Measurements from ENCODE around the gene TTN.
A peak's percentile ranks its signal among the peaks of the same experiment; 100 is the strongest.

Gene TTN

DNA sequence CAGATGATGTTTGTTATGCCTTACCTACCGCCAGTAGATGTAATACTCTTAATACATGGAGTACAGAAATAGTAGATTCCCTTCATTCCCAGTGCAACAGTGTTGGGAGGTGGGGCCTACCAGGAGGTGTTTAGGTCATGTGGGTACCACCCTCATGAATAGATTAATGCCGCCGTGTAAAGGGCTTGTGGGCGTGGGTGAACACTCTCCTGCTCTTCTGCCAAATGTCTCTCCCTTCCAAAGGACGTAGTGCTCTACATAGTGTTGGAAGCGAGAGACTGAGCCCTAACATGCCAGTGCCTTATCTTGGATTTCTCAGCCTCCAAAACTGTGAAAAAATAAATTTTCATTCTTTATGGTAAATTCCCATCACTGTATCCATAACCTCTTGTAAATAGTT, 296.8 kb downstream of the TTN start:
- no peak overlapping the region for H3K4me3 ChIP-seq (ENCODE audit: low read length)
- TF ChIP-seq ZNF274 (IDR thresholded peaks at IDR 0.05; ENCODE audit: low read depth, low read length) = no peak

DNA sequence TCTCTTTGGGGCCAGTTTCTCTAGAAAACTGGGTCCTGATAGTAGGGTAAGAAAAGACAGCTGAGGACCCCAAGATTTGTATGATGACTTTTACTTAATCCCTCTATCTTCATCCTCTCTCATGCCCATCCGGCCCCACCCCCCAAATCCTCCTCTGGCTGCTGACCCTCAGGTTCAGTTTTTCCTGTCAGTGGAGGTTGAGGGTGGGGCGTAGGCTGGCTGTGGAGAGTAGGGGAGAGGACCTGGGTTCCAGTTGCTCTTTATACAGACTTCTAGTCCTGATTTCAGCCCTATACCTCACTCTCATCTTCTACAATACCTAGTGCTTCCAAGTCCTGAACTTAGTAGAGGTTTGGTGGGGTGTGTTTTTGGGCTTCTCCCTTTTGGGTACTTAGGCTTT, 298.6 kb downstream of the TTN start:
- no peak for TF ChIP-seq ZNF274 (IDR thresholded peaks at IDR 0.05; ENCODE audit: low read depth, low read length)
- H3K4me3 ChIP-seq (ENCODE audit: low read length) = no peak overlapping the region

DNA sequence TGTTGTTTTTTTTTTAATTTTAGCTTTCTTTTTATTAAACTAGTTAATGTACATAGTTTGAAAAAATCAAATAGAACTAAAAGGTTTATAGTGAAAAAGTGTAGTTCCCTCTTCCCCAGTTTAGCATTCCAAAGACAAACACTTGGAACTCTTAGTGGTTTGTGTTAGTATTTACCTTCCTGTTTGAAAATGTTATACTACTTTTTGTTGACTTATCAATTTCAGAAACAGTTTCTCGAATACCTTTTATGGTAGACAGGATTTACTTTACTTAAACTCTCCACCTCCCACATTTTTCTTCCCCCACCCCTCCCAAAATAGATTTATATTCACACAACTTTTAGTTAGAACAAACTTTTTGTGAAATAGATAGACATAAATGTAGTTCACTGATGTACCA, 300.3 kb downstream of the TTN start:
- no peak for TF ChIP-seq ZNF274 (IDR thresholded peaks at IDR 0.05; ENCODE audit: low read depth, low read length)
- H3K4me3 ChIP-seq (ENCODE audit: low read length) = no peak overlapping the region

DNA sequence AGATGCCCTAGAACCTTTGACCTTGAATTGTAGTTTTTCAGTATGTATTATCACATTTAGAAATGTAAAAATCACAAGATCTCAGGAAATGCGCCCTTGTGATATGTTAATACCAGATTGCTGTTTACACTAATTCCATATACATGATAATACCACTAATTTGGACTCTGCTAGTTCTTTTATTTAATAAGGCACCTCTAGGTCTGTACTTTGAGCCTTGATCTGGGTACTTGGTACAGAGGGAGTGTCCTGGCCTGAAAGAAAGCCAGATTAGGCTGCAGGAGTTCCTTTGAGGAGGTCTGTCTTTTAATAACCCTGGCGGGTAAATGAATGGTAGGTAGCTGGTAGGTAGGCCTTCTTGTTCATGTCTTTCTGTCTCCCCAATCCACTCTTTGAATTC, 300.7 kb downstream of the TTN start:
- no peak for TF ChIP-seq ZNF274 (IDR thresholded peaks at IDR 0.05; ENCODE audit: low read depth, low read length)
- no peak overlapping the region for H3K4me3 ChIP-seq (ENCODE audit: low read length)

DNA sequence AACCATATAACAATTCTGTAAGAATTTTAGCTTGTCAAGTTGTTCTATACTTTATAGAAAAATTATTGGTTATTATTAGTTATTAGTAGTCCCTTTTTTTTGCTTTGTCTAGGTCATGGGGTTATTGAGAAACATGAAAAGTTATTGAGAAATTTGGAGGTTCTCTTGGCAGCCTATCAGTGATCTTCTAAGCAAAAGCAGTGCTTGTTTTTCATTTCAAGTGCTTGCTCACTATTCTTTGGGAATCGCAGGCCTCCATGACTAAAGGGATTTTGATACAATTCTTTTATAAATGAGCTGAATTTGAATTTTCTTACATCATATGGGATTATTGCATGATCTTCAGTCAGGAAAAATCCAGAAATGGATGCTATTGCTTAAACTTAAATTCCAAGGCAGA, 301.1 kb downstream of the TTN start:
- TF ChIP-seq ZNF274 (IDR thresholded peaks at IDR 0.05; ENCODE audit: low read depth, low read length) = no peak
- H3K4me3 ChIP-seq (ENCODE audit: low read length) = no peak overlapping the region

DNA sequence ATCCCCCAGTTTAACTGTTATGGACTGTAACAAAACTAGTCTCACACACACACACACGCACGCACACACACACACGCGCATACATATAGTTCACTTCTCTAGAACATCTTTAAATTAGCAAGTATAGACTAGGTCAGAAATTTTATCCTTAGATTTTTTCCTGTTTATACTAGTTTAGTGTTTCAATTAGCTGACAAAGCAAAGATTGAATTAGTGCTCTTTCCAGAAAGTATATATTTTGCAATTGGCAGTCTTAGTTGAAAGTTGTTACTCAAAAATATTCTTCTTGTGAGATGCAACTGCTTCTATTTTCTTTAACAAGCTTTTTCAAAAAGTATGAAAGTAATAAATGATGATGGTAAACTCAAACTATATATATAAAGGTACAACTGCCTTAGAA, 304.5 kb downstream of the TTN start:
- TF ChIP-seq ZNF274 (IDR thresholded peaks at IDR 0.05; ENCODE audit: low read depth, low read length) = no peak
- H3K4me3 ChIP-seq (ENCODE audit: low read length) = no peak overlapping the region

DNA sequence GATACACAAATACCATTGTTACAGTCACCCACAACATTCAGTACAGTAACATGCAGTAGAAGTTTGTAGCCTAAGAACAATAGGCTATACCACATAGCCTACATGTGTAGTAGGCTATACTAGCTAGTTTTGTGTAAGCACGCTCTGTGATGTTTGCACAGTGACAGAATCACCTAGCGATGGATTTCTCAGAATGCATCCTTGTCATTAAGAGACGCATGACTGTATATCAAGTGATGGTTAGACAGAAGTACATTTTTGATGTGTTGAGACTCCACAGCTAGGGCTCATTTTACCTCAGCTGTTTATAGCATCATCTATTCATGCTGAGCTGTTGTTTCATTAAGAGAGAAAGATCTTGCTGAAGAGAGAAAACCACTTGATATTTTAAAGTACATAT, 307.6 kb downstream of the TTN start:
- no peak for TF ChIP-seq ZNF274 (IDR thresholded peaks at IDR 0.05; ENCODE audit: low read depth, low read length)
- no peak overlapping the region for H3K4me3 ChIP-seq (ENCODE audit: low read length)

DNA sequence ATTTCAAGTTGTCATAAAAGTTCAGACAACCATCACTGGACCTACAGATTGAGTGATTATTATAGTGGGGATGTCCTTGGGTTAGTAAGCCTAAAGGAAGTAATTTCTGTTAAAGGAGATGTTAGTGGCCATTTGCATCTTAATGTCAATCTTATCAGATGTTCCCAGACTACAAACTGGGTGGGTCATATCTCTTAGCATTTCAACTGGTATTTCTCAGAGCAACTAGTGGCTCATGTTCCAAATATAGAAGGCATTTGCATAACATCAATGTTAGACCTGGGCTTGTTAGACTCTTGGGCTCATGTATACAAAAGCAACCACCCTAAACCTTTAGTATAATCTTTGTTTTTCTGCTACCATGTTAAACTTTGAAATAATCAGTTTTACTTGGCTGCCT, 309.1 kb downstream of the TTN start:
- TF ChIP-seq ZNF274 (IDR thresholded peaks at IDR 0.05; ENCODE audit: low read depth, low read length) = no peak
- H3K4me3 ChIP-seq (ENCODE audit: low read length) = no peak overlapping the region

DNA sequence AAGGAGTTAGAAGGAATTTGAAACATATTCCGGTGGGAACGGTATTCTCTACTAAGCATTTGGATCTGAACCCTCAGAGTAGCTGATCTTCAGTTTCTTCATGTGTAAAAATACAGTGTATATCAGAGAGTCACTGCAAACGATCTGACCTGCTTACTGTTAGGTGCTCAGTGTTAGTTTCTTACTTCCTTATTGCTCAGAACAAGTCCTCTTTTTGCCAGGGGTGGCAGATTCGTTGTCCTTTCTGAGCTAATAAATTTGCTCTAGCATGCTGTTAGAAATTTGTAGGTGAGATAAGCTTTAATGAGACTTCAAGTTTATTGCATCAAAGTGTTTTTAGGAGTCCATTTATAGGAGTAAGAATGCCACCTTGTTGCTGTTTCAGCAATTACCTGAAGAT, 311.2 kb downstream of the TTN start:
- no peak for TF ChIP-seq ZNF274 (IDR thresholded peaks at IDR 0.05; ENCODE audit: low read depth, low read length)
- no peak overlapping the region for H3K4me3 ChIP-seq (ENCODE audit: low read length)

DNA sequence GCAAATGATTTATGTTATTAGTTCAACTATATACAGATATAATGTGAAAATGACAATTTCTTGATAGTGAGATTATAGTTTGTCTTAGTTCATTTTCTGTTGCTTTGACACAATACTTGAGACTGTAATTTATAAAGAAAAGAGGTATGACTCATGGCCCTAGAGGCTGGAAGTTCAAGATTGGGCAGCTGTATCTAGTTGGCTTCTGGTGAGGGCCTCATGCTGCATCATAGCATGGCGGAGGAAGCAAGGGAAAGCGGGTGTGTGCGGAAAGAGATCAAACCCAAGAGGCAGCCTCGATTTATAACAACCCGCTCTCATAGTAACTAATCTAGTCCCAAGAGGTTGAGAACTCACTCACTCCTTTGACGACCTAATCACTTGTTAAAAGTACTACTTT, 315.6 kb downstream of the TTN start:
- no peak for TF ChIP-seq ZNF274 (IDR thresholded peaks at IDR 0.05; ENCODE audit: low read depth, low read length)
- H3K4me3 ChIP-seq (ENCODE audit: low read length) = no peak overlapping the region

DNA sequence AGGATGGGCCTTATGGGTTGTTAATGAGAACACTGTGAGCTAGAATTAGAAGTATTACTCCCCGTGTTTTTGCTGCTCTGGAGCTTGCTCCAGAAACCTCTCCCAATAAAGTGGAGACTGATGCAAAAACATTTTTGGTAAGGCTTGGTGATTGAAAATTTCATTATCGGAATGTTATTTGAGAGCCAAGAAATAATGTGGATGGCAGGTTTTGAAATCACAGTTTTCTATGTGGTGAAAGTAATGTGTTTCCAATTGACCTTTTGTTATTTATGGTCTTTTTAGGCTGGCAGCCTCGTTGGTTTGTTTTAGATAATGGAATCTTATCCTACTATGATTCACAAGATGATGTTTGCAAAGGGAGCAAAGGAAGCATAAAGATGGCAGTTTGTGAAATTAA, 321.9 kb downstream of the TTN start:
- TF ChIP-seq ZNF274 (IDR thresholded peaks at IDR 0.05; ENCODE audit: low read depth, low read length) = no peak
- no peak overlapping the region for H3K4me3 ChIP-seq (ENCODE audit: low read length)

DNA sequence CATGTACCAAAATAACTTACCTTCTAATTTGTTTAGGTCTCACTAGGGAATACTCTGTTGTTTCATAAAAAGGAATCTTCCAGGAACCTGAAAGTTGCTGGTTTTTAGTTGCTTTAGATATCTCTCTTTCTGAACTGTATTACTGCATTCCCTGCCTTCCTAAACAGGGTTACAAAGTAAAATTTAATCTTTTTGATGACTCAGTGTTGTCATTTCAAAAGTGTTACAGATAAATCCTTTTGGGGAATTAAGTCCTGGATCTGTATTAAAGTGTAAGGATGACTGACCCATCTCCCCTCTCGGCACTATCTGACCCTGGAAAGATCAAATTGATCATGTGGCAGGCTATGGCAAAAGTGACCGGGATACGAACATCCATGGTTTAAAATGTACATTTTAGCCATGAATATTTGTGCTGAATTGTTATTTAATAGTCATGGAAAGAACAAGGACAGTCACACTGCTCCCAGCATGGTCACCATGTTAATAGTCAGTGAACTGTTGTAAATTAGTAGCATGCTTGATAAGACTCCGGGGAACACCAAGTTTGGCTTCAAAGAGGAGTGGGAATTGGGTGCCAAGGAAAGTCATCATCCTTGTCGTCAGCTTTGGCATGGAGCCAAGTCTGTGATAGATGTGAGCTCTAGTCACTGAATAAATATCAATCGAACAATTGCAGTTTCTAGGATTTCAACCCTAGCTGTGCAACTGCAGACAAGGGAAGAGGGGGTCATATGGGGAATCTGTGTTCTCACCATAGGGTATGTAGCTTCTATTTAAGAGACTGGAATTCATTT, 322.8 kb downstream of the TTN start:
- no peak overlapping the region for H3K4me3 ChIP-seq (ENCODE audit: low read length)
- TF ChIP-seq ZNF274 (IDR thresholded peaks at IDR 0.05; ENCODE audit: low read depth, low read length) = no peak

DNA sequence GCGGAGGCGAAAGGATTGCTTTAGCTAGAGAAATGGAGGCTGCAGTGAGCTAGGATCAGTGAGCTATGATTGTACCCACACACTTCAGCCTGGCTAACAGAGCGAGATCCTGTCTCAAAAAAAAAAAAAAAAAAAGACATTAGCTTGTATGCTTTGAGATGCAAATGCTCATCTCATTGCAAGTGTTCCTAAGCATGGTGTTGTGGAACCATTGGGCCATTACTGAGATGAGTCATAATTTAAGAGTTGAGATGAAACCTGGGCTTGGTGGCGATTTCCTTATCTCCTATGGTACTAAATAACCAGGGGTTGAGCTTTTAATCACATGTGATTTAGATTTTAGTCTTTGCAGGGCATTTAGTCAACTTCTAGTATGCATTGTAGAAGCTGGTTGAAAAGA, 324.8 kb downstream of the TTN start:
- H3K4me3 ChIP-seq (ENCODE audit: low read length) = peak overlapping the region; percentile 72
- TF ChIP-seq ZNF274 (IDR thresholded peaks at IDR 0.05; ENCODE audit: low read depth, low read length) = no peak

DNA sequence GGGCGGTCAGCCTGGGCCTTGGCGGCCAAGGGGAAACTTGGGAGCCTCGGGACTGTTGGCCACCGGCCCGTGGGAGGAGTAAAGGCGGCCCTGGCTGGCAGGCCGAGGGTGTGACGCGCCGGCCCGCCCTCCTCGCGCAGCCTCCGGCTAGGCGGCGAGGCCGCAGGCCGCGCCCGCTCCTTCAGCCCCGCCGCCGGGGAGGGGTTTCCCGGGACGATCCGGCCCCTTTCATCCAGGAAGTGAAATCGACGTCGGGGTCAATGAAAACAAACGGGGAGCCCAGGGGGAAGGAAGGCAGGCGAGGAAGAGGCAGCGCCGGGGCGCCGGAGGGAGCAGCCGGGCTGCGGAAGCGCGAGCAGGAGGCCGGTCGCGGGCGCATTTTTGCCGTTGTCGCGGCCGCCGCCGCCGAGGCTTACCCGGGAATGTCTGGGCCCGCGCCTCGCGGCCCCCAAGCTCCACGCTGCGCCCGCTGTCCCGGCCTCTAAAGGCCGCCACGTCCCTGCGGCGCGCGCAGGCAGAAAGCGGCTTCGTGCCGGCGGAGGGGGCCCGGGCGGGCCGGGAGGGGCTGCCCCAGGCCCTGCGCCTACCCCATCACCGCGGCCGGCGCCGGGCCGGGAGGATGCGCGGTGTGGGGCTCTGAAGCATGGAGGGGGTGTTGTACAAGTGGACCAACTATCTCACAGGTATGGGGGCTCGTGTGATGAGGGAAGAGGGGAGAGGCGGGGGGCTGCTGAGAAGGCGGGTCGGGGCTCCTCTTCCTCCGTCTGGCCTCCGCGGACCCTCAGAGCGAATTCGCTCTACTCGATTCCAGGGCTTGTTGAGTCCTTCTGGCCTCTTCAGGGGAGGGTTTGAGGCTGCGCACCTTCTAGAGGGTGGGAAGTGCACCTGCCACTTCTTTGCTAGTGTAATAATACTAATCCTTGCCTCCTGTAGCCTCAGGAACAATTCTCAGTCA, 326.7 kb downstream of the TTN start, which contains the start of gene PLEKHA3:
PLEKHA3 (plus strand) TSS at position 231 of the 955 bp plus-strand sequence; CDS start at position 644, 413 bp downstream.
- peak within 1 kb of the TSS; percentile 72 for H3K4me3 ChIP-seq (ENCODE audit: low read length)
- TF ChIP-seq ZNF274 (IDR thresholded peaks at IDR 0.05; ENCODE audit: low read depth, low read length) = no peak

DNA sequence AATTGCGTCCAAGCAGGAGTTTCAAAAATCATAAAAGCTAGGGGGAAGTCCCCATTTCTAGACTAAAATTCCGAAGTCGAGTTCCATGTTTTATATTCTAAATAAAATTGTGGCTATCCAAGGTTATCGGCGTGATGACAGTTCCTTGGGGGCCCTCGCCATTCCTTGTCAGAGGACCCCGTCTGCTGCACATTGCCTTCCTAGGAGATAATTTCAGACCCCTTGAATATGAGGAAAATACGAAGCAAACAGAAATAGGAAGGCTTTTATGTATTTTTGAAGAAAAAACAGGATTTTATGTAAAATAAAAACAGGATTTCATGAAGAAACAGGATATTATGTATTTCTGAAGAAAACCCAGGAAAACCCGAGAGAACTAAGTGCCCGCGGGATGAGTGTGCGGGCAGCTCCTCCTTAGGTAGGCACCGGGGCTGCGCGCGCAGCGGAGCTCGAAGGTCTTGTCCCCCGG, 327.4 kb downstream of the TTN start:
- H3K4me3 ChIP-seq (ENCODE audit: low read length) = peak overlapping the region; percentile 72; the same call in 1 of the 2 replicates
- no peak for TF ChIP-seq ZNF274 (IDR thresholded peaks at IDR 0.05; ENCODE audit: low read depth, low read length)
